Superior temporal gyrus (tissue), 1 donor: ENCODE measurements around the gene FMN2.
"Not testable (repeated sequence)": the region's sequence is repeated elsewhere in the genome, so short reads cannot be mapped to it uniquely, and the experiment has no call there.

ENCODE experiments used
- DNase-seq: peaks from one replicate; pipeline ENCODE4 v3.0.0-alpha.2; 2016; ENCODE audit errors: extremely low spot score

The FMN2 gene

DNA sequence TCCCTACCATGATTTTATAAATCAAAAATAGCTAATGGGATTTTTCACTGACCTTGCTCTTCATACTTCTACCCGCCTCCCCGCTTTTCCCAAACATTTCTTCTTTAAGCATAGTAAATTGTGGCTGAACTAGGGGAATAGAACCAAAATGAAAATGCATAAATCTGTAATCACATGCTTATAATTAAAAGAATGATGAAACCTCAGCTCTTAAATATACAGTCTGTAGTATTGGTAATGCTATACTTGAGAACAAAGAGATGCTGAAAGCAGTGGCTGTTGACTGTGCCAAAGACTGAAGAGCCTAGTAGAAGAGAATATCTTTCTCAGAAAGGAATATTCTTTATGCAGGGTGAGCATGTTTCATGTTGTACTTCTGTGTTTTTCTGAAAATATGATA is 271.1 kb downstream of the FMN2 start:
- DNase-seq: no peak

DNA sequence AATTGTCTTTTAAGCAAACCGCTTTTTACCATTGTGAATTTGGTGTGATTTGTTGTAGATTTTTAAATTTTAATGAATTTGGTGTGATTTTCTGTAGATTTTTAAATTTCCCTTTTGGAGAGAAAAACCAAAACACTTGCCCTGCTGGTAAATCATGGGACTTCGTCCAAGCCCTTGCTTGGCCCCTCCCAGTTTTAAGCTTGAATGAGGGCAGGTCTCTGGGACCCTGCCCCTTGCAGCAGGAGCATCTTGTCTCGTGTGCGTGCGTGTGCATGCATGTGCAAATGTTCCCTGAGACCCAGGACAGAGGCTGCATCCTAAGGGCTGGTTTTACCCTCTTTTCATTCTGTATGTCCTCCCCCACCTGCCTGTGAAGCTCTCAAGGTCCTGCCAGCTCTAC is 271.6 kb downstream of the FMN2 start:
- DNase-seq: no peak

DNA sequence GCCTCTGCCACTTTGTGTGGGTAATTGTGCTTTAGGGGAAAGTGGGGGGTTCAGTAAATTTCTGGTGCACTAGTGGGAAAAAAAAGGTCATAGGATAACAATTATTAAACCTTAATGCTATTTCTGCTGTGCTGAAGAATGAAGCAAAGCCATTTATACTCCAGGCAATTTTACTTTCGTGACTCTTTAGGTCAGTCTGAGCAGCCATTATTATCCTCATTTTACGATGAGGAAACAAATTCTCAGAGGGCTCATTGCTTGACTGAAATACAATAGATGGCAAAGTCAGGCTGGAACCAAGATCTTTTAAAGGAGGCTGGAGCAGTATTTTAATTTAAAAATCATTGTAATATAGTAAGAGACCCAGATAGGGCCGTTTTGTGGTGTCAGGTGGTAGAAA is 272.2 kb downstream of the FMN2 start:
- DNase-seq: no peak

DNA sequence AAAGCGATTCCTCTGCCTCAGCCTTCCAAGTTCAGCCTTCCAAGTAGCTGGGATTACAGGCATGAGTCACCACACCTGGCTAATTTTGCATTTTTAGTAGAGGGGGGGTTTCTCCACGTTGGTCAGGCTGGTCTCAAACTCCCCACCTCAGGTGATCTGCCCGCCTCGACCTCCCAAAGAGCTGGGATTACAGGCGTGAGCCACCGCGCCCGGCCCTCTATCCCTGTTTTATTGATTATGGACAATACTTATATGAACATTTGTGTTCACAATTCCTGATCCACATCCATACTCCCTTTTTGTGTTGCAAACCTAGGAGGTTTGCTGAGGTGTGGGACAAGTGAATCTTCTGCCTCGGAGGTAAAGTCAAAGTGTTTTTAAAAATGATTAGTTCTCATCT is 275.0 kb downstream of the FMN2 start:
- DNase-seq: no peak

DNA sequence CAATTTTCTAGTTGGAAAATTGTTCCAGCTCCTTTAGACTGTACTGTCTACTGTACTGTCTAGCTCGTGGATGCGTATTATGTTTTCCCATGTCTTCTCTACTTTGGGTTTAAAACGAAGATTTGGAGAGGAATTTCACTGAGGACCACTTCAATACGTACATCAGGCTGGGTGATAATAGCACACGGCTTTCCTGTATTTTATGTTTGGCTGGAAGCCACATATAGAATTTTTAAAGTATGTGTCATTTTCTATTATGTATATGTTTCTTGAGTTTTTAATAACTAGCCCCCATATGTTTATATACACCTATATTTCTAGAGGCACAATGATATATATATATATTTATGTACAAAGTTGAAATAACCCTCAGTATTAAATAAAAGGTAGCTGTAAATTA is 293.9 kb downstream of the FMN2 start:
- DNase-seq: no peak

DNA sequence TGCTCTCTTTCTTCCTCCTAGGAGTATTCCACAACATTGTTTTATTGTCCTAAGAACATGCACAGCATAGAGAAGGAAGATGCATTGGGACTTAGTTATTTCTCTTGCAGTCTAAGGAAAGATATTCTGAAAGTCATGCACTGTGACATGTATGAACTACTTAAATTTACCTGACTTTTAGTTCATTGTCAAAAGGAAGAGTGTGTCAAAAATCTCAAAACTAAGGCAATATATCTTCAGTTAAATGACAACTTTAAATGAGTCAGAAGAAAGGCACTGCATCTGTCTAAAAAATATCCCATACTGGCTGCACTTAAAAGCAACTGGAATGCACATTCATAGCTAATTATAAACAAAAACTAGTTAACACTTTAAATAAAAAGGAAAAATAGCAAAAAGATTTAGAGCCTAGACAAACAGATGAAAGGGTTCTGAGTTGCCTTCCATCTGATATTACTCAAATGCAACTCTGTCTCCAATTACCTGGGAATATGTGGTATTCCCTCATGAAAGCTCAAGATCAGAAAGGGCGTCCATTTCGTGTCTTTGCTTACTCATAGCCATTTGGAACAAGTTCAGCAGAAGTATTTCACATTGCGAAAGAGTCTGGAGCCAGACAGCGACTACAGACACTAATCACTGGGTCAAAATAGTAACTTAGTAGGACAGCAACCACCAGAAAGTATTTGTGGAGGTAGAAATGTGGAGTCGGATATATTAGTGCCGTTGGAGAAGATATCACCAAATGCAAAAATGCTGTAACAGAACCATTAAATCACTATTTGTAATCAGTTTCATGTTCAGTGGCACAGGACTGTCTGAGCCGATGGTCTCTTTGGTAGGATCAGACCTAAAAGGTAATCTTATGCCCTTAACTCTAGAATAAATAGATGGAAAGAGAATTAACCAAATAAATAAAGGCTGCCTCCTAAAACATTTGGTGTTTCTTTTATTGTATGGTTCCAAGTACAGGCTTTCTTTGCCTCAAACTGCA is 294.6 kb downstream of the FMN2 start:
- no peak for DNase-seq

DNA sequence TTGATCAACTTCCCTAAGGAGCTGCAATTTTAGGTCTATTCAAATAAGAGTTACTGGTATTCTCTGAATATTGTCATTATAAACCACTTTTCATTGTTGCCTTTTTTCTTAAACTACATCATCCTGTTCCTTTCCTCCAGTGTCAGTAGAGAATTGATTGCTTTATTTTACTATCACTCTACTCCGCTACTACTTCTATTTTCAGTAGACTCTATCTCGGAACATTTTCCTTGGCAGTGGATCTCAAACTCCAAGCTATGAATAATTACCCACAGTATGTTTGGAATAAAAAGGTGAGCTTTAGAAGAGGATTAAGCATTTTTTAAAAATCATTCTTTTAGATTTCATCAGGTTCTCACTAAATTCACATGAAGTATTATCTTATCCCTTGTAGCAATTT is 295.4 kb downstream of the FMN2 start:
- DNase-seq: no peak

DNA sequence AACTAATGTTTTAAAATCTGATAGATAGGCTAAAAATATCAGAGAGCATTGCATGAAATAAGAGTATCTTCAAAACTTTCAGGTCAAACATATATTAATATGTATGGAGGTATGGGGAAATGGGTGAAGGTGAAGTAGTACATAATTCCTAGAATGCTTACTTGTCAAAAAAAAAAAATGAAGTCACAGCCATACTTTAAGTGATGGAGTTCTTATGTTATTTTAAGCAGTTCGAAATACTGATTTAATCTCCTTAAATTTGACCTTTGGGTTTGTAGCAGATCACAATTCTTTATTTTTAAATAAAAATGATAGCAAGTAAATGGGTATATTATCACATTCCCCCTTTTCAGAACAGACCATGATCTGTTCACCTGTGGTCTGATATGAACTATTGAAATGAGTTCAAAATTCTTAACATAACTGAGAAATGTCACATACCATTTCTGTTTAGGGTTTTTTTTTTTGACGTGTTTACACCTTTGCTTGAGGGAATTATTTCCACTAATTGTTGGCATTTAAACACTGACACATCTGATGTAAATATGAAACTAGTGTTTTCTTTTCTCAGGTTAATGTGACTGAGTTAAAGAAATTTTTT is 300.1 kb downstream of the FMN2 start:
- DNase-seq: no peak

DNA sequence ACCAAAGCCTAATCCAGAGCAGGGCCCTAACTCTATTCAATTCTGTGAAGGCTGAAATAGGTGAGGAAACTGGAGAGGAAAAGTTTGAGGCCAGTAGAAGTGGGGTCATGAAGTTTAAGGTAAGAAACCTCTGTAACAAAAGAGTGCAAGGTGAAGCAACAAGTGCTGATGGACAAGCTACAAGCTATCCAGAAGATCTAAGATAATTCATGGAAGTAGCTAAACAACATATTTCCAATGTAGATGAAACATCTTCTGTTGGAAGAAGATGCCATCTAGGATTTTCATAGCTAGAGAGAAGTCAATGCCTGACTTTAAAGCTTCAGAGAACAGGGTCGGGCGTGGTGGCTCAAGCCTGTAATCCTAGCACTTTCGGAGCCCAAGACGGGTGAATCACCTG is 302.7 kb downstream of the FMN2 start:
- DNase-seq: no peak

DNA sequence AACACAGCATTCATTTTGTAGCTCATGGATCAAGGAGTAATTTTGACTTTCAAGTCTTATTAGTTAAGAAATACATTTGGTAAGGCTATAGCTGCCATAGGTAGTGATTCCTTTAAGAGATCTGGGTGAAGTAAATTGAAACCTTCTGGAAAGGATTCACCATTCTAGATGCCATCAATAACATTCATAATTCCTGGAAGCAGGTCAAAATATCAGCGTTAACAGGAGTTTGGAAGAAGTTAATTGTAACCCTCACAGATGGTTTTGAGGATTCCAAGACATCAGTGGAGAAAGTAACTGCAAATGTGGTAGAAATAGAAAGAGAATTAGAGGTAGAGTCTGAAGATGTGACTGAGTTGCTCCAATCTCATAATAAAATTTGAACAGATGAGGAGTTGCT is 303.7 kb downstream of the FMN2 start:
- DNase-seq: no peak

DNA sequence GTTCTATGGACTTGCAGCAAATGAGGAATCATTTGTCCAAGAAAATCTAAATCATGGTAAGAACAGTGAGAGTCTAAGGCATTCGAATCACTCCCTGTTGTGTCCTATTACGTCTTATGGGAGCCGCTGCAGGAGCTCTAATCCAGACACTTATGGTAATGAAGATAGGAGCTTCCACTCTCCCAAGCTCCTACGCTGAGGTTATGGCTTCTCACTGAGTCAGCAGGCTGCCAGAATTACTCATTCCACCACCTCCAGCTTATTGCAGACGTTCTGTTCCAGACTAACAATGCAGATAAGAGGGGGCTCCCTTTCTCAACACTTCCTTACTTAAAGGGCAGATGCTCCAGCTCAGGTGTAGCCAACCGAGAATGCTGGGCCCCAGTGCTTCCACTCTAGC is 307.7 kb downstream of the FMN2 start:
- DNase-seq: peak; percentile 65

DNA sequence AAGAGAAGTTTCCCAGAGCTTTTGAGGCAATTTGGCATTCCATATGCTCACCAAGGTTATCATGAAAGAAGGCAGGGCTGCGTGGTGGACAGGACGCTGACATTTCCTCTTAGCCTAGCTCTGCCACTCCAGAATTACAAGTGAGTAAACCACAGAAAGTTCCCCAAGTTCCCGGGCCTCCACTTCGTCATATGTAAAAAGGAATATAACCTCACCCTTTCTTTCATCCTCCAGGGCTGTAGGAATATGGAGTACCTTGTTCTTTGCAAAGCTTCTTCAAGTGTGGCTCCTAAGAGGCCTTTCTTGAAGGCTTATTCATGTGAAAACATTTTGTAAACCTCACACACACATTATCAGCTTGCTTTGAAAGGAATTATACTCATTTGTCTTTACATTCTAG is 310.0 kb downstream of the FMN2 start:
- DNase-seq: no peak

DNA sequence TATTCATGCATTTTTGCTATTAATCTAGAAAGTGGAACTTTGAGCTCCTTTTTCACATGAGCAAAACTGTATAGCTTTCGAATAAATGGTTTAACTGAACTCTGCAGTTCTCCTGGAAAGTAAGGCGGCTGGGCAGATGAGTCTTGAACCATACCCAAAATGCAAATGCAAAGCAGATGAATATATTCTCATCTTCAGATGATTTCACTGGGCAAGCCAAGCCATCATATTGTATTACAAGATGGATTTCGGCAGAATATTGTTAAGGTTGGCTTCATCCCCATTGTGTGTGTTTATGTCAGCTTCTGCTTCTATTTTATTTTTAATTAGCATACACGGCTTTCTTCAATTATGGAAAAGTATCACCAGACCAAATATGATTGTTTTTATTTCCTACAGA is 310.6 kb downstream of the FMN2 start:
- DNase-seq: no peak

DNA sequence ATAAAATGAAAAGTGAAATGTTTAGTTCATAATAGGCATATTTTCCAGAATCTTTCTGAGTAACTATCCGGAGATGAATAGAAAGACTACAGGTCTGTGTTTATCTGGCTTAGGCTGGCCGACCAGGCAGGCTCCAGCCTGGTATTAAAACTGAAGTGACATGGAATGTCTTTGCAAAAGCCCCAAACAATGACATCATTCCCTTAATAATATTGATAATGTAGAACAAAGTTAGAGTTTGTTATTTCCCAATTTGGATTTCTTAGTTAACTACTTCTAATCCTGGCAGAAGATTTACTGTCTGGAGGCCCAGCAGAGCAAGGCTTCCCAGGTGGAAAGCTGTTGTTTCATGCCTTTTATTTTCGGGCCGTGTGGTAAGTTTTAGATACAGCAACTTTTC is 312.6 kb downstream of the FMN2 start:
- no peak for DNase-seq

DNA sequence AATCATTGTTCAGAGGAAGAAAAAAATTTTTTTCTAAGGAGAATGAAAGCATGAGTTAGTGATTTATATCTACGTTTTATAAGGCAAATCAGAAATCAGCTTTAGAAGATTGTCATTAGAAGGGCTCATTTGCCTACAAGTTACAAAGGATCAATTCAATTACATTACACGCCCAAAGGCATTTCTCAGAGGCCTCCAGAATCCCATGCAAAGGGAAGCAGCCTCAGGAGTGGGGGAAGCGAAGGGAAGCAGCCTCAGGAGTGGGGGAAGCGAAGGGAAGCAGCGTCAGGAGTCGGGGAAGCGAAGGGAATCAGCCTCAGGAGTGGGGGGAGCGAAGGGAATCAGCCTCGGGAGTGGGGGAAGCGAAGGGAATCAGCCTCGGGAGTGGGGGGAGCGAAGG is 314.1 kb downstream of the FMN2 start:
- DNase-seq: no peak

DNA sequence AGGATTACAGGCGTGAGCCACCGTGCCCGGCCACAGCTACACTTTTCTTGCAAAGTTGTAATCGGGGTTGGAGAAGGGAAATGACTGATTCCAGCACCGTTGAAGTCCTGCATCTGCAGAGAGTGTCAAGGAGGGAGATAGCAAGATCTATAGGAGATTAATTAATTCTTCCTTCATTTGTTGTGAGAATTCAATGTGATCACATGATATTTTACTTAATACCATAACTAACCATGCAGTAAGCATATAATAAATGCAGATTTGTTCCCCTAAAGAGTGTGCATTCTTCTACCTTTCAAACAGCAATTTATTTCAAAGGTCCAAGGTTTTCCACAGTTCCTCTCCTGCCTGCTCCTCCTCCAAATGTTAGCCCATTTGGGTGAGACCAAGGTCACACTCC is 315.7 kb downstream of the FMN2 start:
- no peak for DNase-seq

DNA sequence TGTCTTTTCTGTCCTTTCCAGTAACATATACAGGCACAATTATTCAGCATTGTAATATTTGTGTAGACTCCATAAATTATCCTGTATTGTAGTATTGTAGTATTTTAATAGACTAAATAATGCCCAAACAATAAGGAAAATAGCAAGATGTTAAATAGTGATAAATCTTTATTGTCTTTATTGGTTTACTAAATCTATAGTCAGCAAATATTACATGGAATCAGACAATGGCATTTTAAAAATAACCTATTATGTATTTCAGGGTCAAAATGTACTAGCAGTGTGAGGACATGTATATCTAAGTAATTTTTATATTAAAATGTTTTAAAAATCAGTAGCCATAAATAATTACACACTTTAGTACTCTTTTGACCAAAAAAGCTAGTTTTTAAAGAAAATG is 317.9 kb downstream of the FMN2 start:
- DNase-seq: no peak

DNA sequence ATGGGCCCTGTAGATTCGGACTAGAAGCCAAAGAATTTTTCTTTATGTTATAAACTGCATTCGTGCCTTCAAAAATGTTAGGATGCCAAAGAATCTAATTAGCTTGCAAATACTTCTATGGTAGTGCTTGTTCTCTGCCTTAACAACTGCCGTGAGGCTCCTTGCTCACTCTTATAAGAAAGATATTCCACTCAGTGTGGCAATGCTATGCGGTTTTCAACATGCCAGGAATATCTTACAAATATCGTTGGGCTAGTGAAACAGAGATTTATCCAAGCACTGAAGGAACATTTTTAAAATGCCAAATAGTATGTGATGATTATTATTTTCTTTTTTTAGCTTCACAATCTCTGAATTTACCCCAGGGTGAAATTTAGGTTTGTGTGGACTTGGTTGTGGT is 322.0 kb downstream of the FMN2 start:
- no peak for DNase-seq

DNA sequence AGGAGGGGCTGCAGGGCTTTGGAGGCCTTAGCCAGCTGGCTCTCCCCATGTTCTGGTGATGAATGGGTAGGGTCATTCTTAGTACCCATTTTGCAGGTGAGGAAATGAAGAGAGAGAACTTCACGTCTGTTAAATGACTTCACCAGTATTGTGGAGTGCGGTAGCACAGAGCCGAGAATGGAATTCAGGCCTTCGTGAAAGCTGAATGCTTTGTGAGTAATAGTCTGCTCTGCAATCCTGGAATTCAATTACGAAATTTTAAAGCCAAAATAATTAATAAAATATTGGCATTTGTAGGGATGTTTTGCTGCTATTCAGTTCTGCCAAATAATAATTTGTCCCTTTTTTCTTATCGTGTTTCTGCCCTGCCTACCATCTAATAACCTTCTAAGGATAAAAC is 322.6 kb downstream of the FMN2 start:
- no peak for DNase-seq

DNA sequence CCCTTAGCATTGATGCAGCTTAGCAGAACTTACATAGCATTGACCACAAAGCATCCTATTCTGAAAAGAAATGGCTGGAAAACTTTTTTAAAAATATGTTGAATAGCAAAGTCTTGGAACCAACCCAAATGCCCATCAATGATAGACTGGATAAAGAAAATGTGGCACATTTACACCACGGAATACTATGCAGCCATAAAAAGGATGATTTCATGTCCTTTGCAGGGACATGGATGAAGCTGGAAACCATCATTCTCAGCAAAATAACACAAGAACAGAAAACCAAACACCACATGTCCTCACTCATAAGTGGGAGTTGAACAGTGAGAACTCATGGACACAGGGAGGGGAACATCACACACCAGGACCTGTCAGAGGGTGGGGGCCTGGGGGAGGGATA is 323.3 kb downstream of the FMN2 start:
- DNase-seq: not testable (repeated sequence)

DNA sequence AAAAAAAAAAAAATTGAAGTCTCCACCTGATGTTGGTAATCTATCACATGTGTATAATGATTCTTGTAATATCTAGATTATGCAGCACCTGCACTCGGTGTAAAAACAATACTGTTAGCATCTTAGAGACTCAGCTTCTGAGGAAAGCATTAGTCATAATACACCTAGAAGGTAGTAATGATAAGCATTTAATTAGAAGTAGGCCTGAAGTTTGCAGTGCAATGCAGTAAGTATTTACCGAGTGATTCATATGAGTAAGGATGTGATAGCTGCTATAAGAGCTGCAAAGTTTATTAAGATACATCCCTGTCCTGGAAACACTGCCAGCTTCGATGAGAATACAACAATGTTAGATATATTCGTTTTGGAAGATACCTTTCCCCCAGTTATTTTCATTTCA is 323.8 kb downstream of the FMN2 start:
- DNase-seq: no peak

DNA sequence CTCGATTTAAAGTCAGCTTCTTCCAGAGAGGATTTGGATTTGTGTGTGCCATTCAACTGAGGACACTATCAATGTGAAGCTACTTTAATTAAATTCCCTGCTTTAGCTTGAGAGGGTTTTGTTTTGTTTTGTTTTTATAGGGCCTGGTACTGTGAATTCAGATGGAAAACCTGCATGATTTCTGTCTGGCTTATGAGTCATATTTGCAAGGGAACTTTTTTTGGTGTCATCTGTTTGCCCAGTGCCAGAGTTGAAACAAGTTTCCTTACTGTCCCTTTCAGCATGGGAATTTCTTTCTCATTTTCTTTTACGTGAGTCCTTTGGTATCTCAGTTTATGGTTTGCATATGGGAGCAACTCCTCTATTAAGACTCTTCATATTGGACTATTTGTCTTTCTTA is 325.6 kb downstream of the FMN2 start:
- DNase-seq: no peak

DNA sequence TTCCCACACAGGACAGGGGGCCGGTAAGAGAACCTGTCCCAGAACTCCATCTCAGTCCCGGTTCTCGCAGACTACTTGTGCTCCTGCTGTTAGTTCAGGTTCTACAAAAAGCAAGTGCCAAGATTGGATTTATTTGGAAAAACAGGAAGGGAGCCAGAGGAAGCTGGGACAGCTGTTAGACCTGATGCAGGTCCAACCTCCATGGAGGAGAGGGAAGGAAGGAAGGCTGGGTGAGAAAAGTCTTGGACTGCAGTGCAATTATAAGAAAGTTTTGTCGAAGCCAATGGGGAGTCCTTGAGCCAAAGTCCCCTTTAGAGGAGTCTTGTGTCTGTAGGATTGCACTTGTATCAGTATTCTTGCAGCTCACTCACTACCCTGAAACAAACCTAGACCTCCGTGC is 329.1 kb downstream of the FMN2 start:
- no peak for DNase-seq
